DOHH2 (cell line): Measurements from ENCODE around the gene RMI1.

Experiments used
- H3F3A ChIP-seq: fragments of 200-600 bp; sonication (generic), shearing (Covaris generic); 2 replicates; pipeline ENCODE4 v1.6.0; 2016; ENCODE audit warnings: antibody characterized with exemption, mild to moderate bottlenecking; ENCODE audit not compliant: control insufficient read depth, insufficient read depth
- H3K27ac ChIP-seq: fragments of 200-600 bp; sonication (generic); 2 replicates; pipeline ENCODE4 v1.5.1; 2014; ENCODE audit warnings: low read depth, mild to moderate bottlenecking, low read length, moderate library complexity
- H3K27me3 ChIP-seq: fragments of 200-600 bp; sonication (generic); 2 replicates; pipeline ENCODE4 v1.6.1; 2014; ENCODE audit warnings: mild to moderate bottlenecking, low read length, mixed read lengths; ENCODE audit not compliant: control insufficient read depth
- H3K36me3 ChIP-seq: fragments of 200-600 bp; sonication (generic); 2 replicates; pipeline ENCODE4 v1.6.1; 2014; ENCODE audit warnings: mild to moderate bottlenecking, low read length, moderate library complexity, mixed read lengths; ENCODE audit not compliant: control insufficient read depth
- H3K4me1 ChIP-seq: fragments of 200-600 bp; sonication (generic); 2 replicates; pipeline ENCODE4 v1.6.1; 2014; ENCODE audit warnings: mild to moderate bottlenecking, low read length, mixed read lengths; ENCODE audit not compliant: control insufficient read depth
- H3K4me2 ChIP-seq: fragments of 200-600 bp; sonication (generic); 2 replicates; pipeline ENCODE4 v1.6.0; 2014; ENCODE audit warnings: mild to moderate bottlenecking, low read length, moderate library complexity
- H3K4me3 ChIP-seq: fragments of 200-600 bp; sonication (generic); 2 replicates; pipeline ENCODE4 v1.5.1; 2014; ENCODE audit warnings: mild to moderate bottlenecking, low read length, mixed read lengths
- H3K79me2 ChIP-seq: fragments of 200-600 bp; sonication (generic); 2 replicates; pipeline ENCODE4 v1.6.1; 2014; ENCODE audit warnings: mild to moderate bottlenecking, low read length, mixed read lengths; ENCODE audit not compliant: control insufficient read depth
- H3K9me2 ChIP-seq: fragments of 200-600 bp; sonication (generic); replicated peaks from 2 replicates; pipeline ENCODE4 v1.6.1; 2014; ENCODE audit warnings: mild to moderate bottlenecking, low read length, mixed read lengths; ENCODE audit not compliant: control insufficient read depth
- H3K9me3 ChIP-seq: fragments of 200-600 bp; sonication (generic); 2 replicates; pipeline ENCODE4 v1.6.1; 2014; ENCODE audit warnings: antibody characterized with exemption, low read length, mixed read lengths; ENCODE audit not compliant: control insufficient read depth, insufficient read depth
- H4K20me1 ChIP-seq: fragments of 200-600 bp; sonication (generic); 2 replicates; pipeline ENCODE4 v1.6.0; 2014; ENCODE audit warnings: low read depth, mild to moderate bottlenecking, antibody characterized with exemption, low read length, moderate library complexity; ENCODE audit not compliant: control insufficient read depth, insufficient read depth
- CTCF ChIP-seq: fragments of 200-600 bp; sonication (generic); IDR thresholded peaks from one replicate; pipeline ENCODE4 v1.5.1; 2014; ENCODE audit warnings: antibody characterized with exemption, mild to moderate bottlenecking, low read depth, low read length; ENCODE audit not compliant: poor library complexity, severe bottlenecking
- EZH2phosphoT487 ChIP-seq: fragments of 200-600 bp; sonication (generic); IDR thresholded peaks from 2 replicates; pipeline ENCODE4 v1.6.1; 2017; ENCODE audit warnings: borderline replicate concordance, mild to moderate bottlenecking, antibody characterized with exemption, low read length, moderate library complexity, mixed read lengths

The RMI1 gene

GRCh38 chr9:84002344-84002743 is 21.7 kb downstream of the RMI1 start:
- TF ChIP-seq EZH2phosphoT487 (no peak), CTCF (no peak)
- H4K20me1 ChIP-seq = peaks cover 3% of the 10 kb centered on the region; the same call in 1 of the 2 replicates
- H3K9me2 ChIP-seq = no peaks in the 10 kb centered on the region
- no peak overlapping the region for H3K4me3 ChIP-seq
- H3K36me3 ChIP-seq = peaks cover 67% of the 10 kb centered on the region
- H3K4me2 ChIP-seq = no peak overlapping the region
- H3K79me2 ChIP-seq = peaks cover 31% of the 10 kb centered on the region
- no peaks in the 10 kb centered on the region for H3K9me3 ChIP-seq
- H3K4me1 ChIP-seq = no peaks in the 10 kb centered on the region
- H3F3A ChIP-seq = peaks cover 4% of the 10 kb centered on the region; the same call in 1 of the 2 replicates
- H3K27me3 ChIP-seq = no peaks in the 10 kb centered on the region
- no peak overlapping the region for H3K27ac ChIP-seq

GRCh38 chr9:84003246-84003645 is 22.6 kb downstream of the RMI1 start:
- H3K9me2 ChIP-seq = no peaks in the 10 kb centered on the region
- H3K27me3 ChIP-seq = no peaks in the 10 kb centered on the region
- TF ChIP-seq EZH2phosphoT487 (no peak), CTCF (no peak)
- no peak overlapping the region for H3K4me3 ChIP-seq
- no peaks in the 10 kb centered on the region for H3K9me3 ChIP-seq
- H3K36me3 ChIP-seq = peaks cover 62% of the 10 kb centered on the region
- H4K20me1 ChIP-seq = peaks cover 3% of the 10 kb centered on the region; the same call in 1 of the 2 replicates
- H3K27ac ChIP-seq = no peak overlapping the region
- no peak overlapping the region for H3K4me2 ChIP-seq
- H3F3A ChIP-seq = peaks cover 4% of the 10 kb centered on the region; the same call in 1 of the 2 replicates
- no peaks in the 10 kb centered on the region for H3K4me1 ChIP-seq
- peaks cover 24% of the 10 kb centered on the region for H3K79me2 ChIP-seq

GRCh38 chr9:84007662-84008061 is 27.1 kb downstream of the RMI1 start:
- H3K9me2 ChIP-seq = no peaks in the 10 kb centered on the region
- H3K79me2 ChIP-seq = no peaks in the 10 kb centered on the region

More at GRCh38 chr9:84007662-84008061, 27.1 kb downstream of the RMI1 start:
- H3K4me3 ChIP-seq = no peak overlapping the region
- no peaks in the 10 kb centered on the region for H3F3A ChIP-seq
- H3K27ac ChIP-seq = no peak overlapping the region
- no peaks in the 10 kb centered on the region for H3K9me3 ChIP-seq
- TF ChIP-seq EZH2phosphoT487 (no peak), CTCF (no peak)
- H3K4me2 ChIP-seq = no peak overlapping the region
- no peaks in the 10 kb centered on the region for H3K27me3 ChIP-seq
- no peaks in the 10 kb centered on the region for H3K4me1 ChIP-seq
- H4K20me1 ChIP-seq = no peaks in the 10 kb centered on the region
- H3K36me3 ChIP-seq = peaks cover 23% of the 10 kb centered on the region
